ENCODE data around the gene POLR3K.
"Not testable (repeated sequence)": the region's sequence is repeated elsewhere in the genome, so short reads cannot be mapped to it uniquely, and the experiment has no call there.

DNA sequence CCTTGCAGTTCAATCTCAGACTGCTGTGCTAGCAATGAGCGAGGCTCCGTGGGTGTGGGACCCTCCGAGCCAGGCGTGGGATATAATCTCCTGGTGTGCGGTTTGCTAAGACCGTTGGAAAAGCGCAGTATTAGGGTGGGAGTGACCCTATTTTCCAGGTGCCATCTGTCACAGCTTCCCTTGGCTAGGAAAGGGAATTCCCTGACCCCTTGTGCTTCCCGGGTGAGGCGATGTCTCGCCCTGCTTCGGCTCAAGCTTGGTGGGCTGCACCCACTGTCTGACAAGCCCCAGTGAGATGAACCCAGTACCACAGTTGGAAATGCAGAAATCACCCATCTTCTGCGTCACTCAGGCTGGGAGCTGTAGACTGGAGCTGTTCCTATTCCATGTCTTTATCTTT lies 32.5 kb downstream of the POLR3K start:
- TF ChIP-seq, protein P1, sequence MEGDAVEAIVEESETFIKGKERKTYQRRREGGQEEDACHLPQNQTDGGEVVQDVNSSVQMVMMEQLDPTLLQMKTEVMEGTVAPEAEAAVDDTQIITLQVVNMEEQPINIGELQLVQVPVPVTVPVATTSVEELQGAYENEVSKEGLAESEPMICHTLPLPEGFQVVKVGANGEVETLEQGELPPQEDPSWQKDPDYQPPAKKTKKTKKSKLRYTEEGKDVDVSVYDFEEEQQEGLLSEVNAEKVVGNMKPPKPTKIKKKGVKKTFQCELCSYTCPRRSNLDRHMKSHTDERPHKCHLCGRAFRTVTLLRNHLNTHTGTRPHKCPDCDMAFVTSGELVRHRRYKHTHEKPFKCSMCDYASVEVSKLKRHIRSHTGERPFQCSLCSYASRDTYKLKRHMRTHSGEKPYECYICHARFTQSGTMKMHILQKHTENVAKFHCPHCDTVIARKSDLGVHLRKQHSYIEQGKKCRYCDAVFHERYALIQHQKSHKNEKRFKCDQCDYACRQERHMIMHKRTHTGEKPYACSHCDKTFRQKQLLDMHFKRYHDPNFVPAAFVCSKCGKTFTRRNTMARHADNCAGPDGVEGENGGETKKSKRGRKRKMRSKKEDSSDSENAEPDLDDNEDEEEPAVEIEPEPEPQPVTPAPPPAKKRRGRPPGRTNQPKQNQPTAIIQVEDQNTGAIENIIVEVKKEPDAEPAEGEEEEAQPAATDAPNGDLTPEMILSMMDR (IDR thresholded peaks at IDR 0.05), result not testable (repeated sequence)
- TF ChIP-seq POLR2A, EP300, POLR2AphosphoS5 (IDR thresholded peaks at IDR 0.05): not testable (repeated sequence)

Data from suprapubic skin (tissue), 4 donors.